ENCODE results near the gene CADPS.

CADPS gene

DNA sequence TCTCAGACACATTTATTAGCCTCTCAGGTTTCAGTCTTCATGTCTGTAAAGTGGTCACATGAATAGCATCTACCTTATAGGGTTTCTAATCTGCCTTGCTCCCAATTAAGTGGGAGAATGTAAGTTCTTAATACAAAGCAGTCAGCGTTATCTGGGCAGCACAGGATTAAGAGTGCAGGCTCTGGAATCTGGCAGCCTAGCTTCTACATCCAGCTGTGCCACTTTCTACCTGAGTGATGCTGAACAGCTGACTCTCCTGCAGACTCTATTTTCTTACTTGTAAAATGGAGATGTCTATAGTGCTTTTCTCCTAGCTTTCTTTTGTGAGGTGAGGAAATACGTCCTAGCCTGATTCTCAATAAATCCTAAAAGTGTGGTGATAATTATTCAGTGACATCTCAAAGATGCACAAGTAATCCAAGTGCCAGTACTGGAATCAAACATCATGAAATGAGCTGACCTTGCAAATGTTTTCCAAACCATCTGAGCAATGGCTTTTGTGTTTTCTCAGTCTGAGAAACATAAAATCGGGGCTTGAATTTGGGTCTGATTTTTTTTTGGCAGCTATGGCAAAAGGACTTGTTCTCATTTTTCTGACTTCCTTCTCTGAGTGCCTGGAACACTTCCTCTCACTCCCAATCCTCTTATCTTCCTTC lies 269.7 kb downstream of the CADPS start:
- no peak for DNase-seq (ENCODE audit: low read depth)
- H3K4me3 ChIP-seq (ENCODE audit: low read depth, low read length) = no peak overlapping the region
- TF ChIP-seq, protein P1, sequence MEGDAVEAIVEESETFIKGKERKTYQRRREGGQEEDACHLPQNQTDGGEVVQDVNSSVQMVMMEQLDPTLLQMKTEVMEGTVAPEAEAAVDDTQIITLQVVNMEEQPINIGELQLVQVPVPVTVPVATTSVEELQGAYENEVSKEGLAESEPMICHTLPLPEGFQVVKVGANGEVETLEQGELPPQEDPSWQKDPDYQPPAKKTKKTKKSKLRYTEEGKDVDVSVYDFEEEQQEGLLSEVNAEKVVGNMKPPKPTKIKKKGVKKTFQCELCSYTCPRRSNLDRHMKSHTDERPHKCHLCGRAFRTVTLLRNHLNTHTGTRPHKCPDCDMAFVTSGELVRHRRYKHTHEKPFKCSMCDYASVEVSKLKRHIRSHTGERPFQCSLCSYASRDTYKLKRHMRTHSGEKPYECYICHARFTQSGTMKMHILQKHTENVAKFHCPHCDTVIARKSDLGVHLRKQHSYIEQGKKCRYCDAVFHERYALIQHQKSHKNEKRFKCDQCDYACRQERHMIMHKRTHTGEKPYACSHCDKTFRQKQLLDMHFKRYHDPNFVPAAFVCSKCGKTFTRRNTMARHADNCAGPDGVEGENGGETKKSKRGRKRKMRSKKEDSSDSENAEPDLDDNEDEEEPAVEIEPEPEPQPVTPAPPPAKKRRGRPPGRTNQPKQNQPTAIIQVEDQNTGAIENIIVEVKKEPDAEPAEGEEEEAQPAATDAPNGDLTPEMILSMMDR (IDR thresholded peaks at IDR 0.05; ENCODE audit: insufficient read depth, low read depth, low read length, missing control alignments) = no peak

DNA sequence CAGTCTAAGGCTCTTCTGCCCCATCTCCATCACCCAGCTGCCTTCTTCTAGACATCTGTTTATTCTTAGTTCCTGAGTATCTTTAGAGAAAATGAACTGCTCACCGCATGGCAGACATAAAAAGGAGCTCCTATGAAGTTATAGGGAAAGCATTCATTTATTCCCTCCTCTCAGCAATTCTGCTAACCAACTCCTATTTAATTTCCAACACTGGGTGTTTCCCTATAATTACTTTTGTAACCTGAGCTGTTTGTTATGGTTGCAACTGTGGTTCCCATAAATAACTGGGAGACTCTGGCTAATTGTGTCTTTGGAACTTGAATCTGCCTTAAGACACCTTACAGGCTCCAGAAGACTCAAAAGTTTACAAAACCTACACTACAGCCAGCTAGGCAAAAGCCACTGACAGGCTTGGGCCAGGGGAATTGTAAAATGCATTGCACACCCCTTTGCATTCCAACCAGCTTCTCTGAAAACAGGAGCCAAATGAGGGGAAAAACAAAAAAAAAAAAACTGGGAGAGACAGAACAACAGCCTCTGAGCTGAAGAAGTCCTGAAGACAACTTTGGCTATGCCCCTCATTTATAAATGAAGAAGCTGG lies 270.4 kb downstream of the CADPS start:
- no peak for DNase-seq (ENCODE audit: low read depth)
- no peak overlapping the region for H3K4me3 ChIP-seq (ENCODE audit: low read depth, low read length)
- TF ChIP-seq, protein P1 (IDR thresholded peaks at IDR 0.05; ENCODE audit: insufficient read depth, low read depth, low read length, missing control alignments) = no peak

DNA sequence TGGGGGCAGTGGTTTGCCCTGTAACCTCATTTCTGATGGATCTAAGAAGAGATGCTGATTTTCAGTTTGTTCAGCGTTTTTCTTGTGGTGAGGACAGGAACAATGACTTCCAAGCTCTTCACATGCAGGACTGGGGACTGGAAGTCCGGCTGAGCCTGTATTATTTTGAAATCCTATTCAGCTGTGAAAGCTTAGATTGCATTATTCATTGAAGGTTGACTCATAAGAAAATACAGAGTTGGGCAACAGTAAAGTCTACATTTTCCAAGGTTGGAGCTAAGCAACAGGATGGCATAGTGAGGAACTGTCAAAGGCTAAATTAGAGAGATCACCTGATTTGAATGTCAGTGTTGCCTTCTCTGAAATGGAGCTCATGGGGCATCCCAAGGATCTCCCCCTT lies 270.9 kb downstream of the CADPS start:
- TF ChIP-seq, protein P1 (IDR thresholded peaks at IDR 0.05; ENCODE audit: insufficient read depth, low read depth, low read length, missing control alignments) = no peak
- no peak overlapping the region for H3K4me3 ChIP-seq (ENCODE audit: low read depth, low read length)
- DNase-seq (ENCODE audit: low read depth) = no peak

DNA sequence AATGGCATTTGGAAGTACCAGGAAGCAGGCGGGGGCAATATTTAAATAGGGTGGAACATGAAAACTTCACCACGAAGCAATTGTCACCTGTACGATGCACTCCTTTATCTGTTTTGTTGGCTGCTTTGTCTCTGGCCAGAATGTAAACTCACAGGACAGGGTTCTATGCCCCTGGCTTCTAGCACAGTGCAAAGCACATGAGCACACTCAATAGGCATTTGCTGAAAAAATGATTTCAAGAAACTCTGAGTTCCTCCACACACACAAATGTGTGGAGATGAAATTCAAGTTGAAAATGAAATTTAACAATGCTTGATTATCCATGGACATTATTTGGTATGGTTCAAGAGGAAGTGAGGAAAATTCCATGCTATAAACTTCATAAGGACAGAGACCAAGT lies 272.2 kb downstream of the CADPS start:
- TF ChIP-seq, protein P1 (IDR thresholded peaks at IDR 0.05; ENCODE audit: insufficient read depth, low read depth, low read length, missing control alignments) = no peak
- DNase-seq (ENCODE audit: low read depth) = no peak
- H3K4me3 ChIP-seq (ENCODE audit: low read depth, low read length) = no peak overlapping the region

DNA sequence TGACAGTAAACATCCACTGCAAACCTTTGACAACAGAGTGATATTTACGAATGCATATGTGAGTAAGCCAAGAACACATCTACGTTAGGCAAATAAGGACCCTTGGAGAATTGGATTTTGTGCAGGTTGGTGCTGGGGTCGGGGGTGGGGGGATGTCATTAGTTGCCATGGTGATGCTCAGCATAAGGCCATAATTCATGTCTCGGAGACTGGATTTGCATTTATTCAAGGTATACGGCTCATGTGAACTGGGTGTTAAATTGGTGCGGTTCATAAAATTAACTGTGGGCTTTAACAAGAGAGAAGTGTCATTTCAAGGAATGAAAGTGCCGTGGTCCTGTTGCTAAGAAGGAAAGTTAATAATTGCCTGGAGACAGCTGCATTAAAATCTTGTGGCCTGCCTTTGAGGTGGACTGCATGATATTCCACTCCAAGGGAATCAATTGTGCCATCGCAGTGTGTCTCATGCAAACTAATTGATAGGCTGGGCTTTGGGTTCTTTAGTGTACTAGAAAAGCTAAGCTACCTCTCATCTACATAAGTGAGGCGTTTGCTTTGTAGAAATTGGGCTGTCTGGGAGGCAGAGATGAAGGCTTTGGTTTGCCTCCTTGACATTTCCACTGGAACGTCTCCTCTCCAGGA lies 273.0 kb downstream of the CADPS start:
- DNase-seq (ENCODE audit: low read depth) = no peak
- TF ChIP-seq, protein P1 (IDR thresholded peaks at IDR 0.05; ENCODE audit: insufficient read depth, low read depth, low read length, missing control alignments) = no peak
- H3K4me3 ChIP-seq (ENCODE audit: low read depth, low read length) = no peak overlapping the region

DNA sequence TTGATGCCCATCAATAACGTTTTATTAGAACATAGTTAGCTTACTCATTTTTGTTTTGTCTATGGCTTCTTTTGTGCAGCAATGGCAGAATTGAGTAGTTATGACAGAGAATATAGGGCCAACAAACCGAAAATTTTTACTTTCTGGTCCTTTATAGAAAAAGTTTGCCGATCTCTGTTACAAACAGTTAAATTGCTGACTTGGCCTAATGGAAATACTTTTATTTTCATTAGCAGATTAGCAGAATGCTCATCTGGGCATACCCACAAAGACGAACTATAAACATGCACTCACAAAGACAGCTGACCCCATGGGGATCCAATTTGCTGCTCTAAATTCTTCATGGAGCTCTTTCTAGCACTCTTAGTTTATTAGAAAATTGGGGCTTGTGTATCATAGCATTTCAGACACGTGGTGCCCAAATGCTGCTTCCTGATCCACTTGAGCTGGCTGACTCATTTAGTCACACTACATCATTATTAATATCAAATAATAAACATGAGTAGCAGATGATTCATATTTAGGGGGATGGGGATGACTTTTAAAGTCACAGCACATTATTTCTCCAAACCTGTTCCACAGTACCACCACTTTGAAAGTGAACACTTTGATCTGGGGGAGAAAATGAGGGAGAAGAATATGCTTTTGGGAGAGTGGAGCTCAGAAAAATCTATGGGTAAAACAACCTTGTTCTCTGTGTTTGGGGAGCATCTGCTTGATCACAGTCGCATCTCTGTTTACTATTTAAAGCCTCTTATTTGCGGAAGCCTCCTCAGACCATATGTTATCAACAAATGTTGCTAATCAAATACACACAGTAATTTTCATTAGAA lies 273.8 kb downstream of the CADPS start:
- H3K4me3 ChIP-seq (ENCODE audit: low read depth, low read length) = no peak overlapping the region
- no peak for DNase-seq (ENCODE audit: low read depth)
- TF ChIP-seq, protein P1 (IDR thresholded peaks at IDR 0.05; ENCODE audit: insufficient read depth, low read depth, low read length, missing control alignments) = no peak
